Iris pigment epithelial cell (primary cell): Measurements from ENCODE around the gene KLHL29.
"Not testable (repeated sequence)": the region's sequence is repeated elsewhere in the genome, so short reads cannot be mapped to it uniquely, and the experiment has no call there.

Source experiments
- DNase-seq: peaks from one replicate; pipeline ENCODE4 v3.0.0-alpha.2; 2011; ENCODE audit warnings: low read depth

KLHL29 gene

GRCh38 chr2:23384551-23385343 lies at the start of gene KLHL29:
Gene KLHL29 (plus strand): TSS chr2:23385179. CDS start chr2:23562197, 177,018 bp downstream.
- peak; percentile 75 for DNase-seq

- DNase-seq: no peak
These were observed 49.4 kb upstream of the KLHL29 start for GRCh38 chr2:23335550-23335949.

GRCh38 chr2:23342075-23342474 lies 42.9 kb upstream of the KLHL29 start:
- no peak for DNase-seq

- DNase-seq: no peak
These were observed 39.0 kb upstream of the KLHL29 start for GRCh38 chr2:23346029-23346428.

- DNase-seq: no peak
These were observed 38.2 kb upstream of the KLHL29 start for GRCh38 chr2:23346781-23347180.

- no peak for DNase-seq
These were observed 37.4 kb upstream of the KLHL29 start for GRCh38 chr2:23347471-23348092.

GRCh38 chr2:23348093-23348481 lies 36.9 kb upstream of the KLHL29 start:
- not testable (repeated sequence) for DNase-seq

GRCh38 chr2:23349508-23349907 lies 35.5 kb upstream of the KLHL29 start:
- DNase-seq: no peak

- DNase-seq: no peak
These were observed 34.8 kb upstream of the KLHL29 start for GRCh38 chr2:23350041-23350791.

- DNase-seq: no peak
These were observed 34.1 kb upstream of the KLHL29 start for GRCh38 chr2:23350792-23351355.

- DNase-seq: peak; percentile 72
These were observed 33.4 kb upstream of the KLHL29 start for GRCh38 chr2:23351388-23352141.

- no peak for DNase-seq
These were observed 30.4 kb upstream of the KLHL29 start for GRCh38 chr2:23354554-23354953.

- DNase-seq: no peak
These were observed 30.0 kb upstream of the KLHL29 start for GRCh38 chr2:23355001-23355400.

GRCh38 chr2:23356711-23357110 lies 28.3 kb upstream of the KLHL29 start:
- no peak for DNase-seq

- DNase-seq: no peak
These were observed 25.1 kb upstream of the KLHL29 start for GRCh38 chr2:23359631-23360567.

GRCh38 chr2:23360571-23361125 lies 24.3 kb upstream of the KLHL29 start:
- DNase-seq: no peak

GRCh38 chr2:23361152-23361551 lies 23.8 kb upstream of the KLHL29 start:
- no peak for DNase-seq

GRCh38 chr2:23363268-23363667 lies 21.7 kb upstream of the KLHL29 start:
- no peak for DNase-seq

GRCh38 chr2:23363831-23364230 lies 21.1 kb upstream of the KLHL29 start:
- DNase-seq: no peak

- DNase-seq: no peak
These were observed 18.3 kb upstream of the KLHL29 start for GRCh38 chr2:23366720-23367119.
